ENCODE measurements around the gene PLAU. TPM values are rescaled to one million over a fixed set of nuclear protein-coding genes. Genes with fewer than 3 reads are reported as not detected.

Gene PLAU
- polyA plus RNA-seq, 2 of the 4 experiments (the other 2 are of a cell fraction) = 75.8 to 82.6 TPM

- ChIA-PET CTCF (interaction anchor here (0.7 to 26.6 kb wide), 18 partner anchors 9 to 255 kb away, joined by 3 to 936 read pairs (median 11); no protein-coding TSS in a partner anchor), POLR2A (interaction anchor here (0.7 to 1.4 kb wide), 2 partner anchors 148 to 309 kb away, joined by 3 to 8 read pairs; no protein-coding TSS in a partner anchor)
- no peak for DNase-seq (ENCODE audit: low read depth in 1 of 2, low spot score in 1 of 2)
- no peak overlapping the region for H3K4me2 ChIP-seq
- H3K4me1 ChIP-seq = peaks cover 20% of the 10 kb centered on the region
- H3K4me3 ChIP-seq = no peak overlapping the region
- TF ChIP-seq GATA3 (IDR thresholded peaks at IDR 0.05; ENCODE audit: borderline replicate concordance) (no peak), ZSCAN20 (CRISPR knock-in tag; IDR thresholded peaks at IDR 0.05) (no peak), REST (IDR thresholded peaks at IDR 0.05) (no peak)
- H3K9me3 ChIP-seq = no peaks in the 10 kb centered on the region
- 79% methylated on average over 1 of the region's 1 CpG for WGBS (ENCODE audit: missing lambda C conversion rate)
- H3K27ac ChIP-seq = no peak overlapping the region
- ATAC-seq = no peak
- no peak for FAIRE-seq
Observed at GRCh38 chr10:73878365-73878764, 32.6 kb upstream of the PLAU start.

- ATAC-seq = peak; percentile 87 to 93
- POLR2A ChIA-PET = interaction anchor here (1.4 kb wide), 1 partner anchor 149 kb away, joined by 3 read pairs; no protein-coding TSS in a partner anchor
- peak; percentile 75 to 89 for DNase-seq (ENCODE audit: low read depth in 1 of 2, low spot score in 1 of 2)
- H3K27ac ChIP-seq = peak overlapping the region in 1 of 2 experiments; percentile 65; a peak in 3 of 6 replicates
- peak overlapping the region; percentile 48 for H3K4me2 ChIP-seq
- H3K9me3 ChIP-seq = no peaks in the 10 kb centered on the region
- peaks cover 27% of the 10 kb centered on the region for H3K4me1 ChIP-seq
- CTCF ChIA-PET = interaction anchor here (0.5 to 26.6 kb wide), 56 partner anchors 10 to 593 kb away, joined by 3 to 936 read pairs (median 4); no protein-coding TSS in a partner anchor
- WGBS (ENCODE audit: missing lambda C conversion rate) = 18% methylated on average over 14 of the region's 14 CpGs
- H3K4me3 ChIP-seq = no peak overlapping the region
- FAIRE-seq = no peak
- TF ChIP-seq RCOR1 (IDR thresholded peaks at IDR 0.05; ENCODE audit: low read depth, low read length) = no peak
- no peak for TF ChIP-seq RNF2 (IDR thresholded peaks at IDR 0.05; ENCODE audit: borderline replicate concordance, low read depth)
- TF ChIP-seq PHF8 (IDR thresholded peaks at IDR 0.05; ENCODE audit: borderline replicate concordance, low read depth) = no peak
- TF ChIP-seq EP300 (IDR thresholded peaks at IDR 0.05) = no peak
- TF ChIP-seq FOSL2 (IDR thresholded peaks at IDR 0.05) = no peak
- peak; percentile 58 for TF ChIP-seq FOSL2 (CRISPR knock-in tag; IDR thresholded peaks at IDR 0.05)
- TF ChIP-seq FOSB (CRISPR knock-in tag; IDR thresholded peaks at IDR 0.05) = no peak
- TF ChIP-seq ZNF302 (CRISPR knock-in tag; IDR thresholded peaks at IDR 0.05) = no peak
- no peak for TF ChIP-seq E2F6 (IDR thresholded peaks at IDR 0.05; ENCODE audit: borderline replicate concordance, low read depth)
- TF ChIP-seq JUNB (IDR thresholded peaks at IDR 0.05) = no peak
- no peak for TF ChIP-seq CEBPB (IDR thresholded peaks at IDR 0.05)
- TF ChIP-seq TP53 (CRISPR knock-in tag; IDR thresholded peaks at IDR 0.05) = no peak
- TF ChIP-seq KDM5A (IDR thresholded peaks at IDR 0.05) = no peak
- TF ChIP-seq ZSCAN20 (CRISPR knock-in tag; IDR thresholded peaks at IDR 0.05) = no peak
- TF ChIP-seq CBX8 (IDR thresholded peaks at IDR 0.05) = no peak
- TF ChIP-seq KDM1A (IDR thresholded peaks at IDR 0.05; ENCODE audit: low read depth) = no peak
- TF ChIP-seq MAFK (IDR thresholded peaks at IDR 0.05; ENCODE audit: partially characterized antibody) = no peak
- TF ChIP-seq NFE2L2 (conservative IDR thresholded peaks at IDR 0.05; ENCODE audit: low read length) = no peak
- TF ChIP-seq PBX3 (IDR thresholded peaks at IDR 0.05) = no peak
- peak; percentile 80 for TF ChIP-seq RAD21 (conservative IDR thresholded peaks at IDR 0.05 in 1 of 2, IDR thresholded peaks at IDR 0.05 in 1 of 2)
- no peak for TF ChIP-seq HEYL (CRISPR knock-in tag; IDR thresholded peaks at IDR 0.05)
- TF ChIP-seq SMC3 (IDR thresholded peaks at IDR 0.05) = peak; percentile 86
- no peak for TF ChIP-seq ZC3H11A (IDR thresholded peaks at IDR 0.05)
- TF ChIP-seq EHF (CRISPR knock-in tag; IDR thresholded peaks at IDR 0.05) = no peak
- TF ChIP-seq HDAC2 (IDR thresholded peaks at IDR 0.05) = no peak
- TF ChIP-seq MAX (IDR thresholded peaks at IDR 0.05) = peak; percentile 83
- TF ChIP-seq ELK1 (IDR thresholded peaks at IDR 0.05; ENCODE audit: low read depth, low read length) = no peak
- TF ChIP-seq SREBF2 (IDR thresholded peaks at IDR 0.05) = no peak
- TF ChIP-seq RFX5 (IDR thresholded peaks at IDR 0.05) = no peak
- peak in 1 of 2 experiments; percentile 29; a peak in 1 of 5 replicates for TF ChIP-seq JUN (IDR thresholded peaks at IDR 0.05)
Observed at GRCh38 chr10:73879296-73880173, 31.4 kb upstream of the PLAU start.

Measured in A549 (cell line).